Measurements from ENCODE around the gene ACO2.

GRCh38 chr22:41524809-41525449, 56.0 kb downstream of the ACO2 start:
- TF ChIP-seq ARNT2 (CRISPR knock-in tag; IDR thresholded peaks at IDR 0.05; ENCODE audit: low read depth), result no peak
- no peak for TF ChIP-seq RORA (CRISPR knock-in tag; IDR thresholded peaks at IDR 0.05)

Measured in HepG2 (cell line).